H1 (cell line): Measurements from ENCODE around the gene RMND1.

Experiments
- ATF3 ChIP-seq: IDR thresholded peaks from 2 replicates; pipeline ENCODE4 v1.6.1; 2011; ENCODE audit warnings: low read depth, mild to moderate bottlenecking, low read length; ENCODE audit not compliant: insufficient read depth
- CHD1 ChIP-seq: IDR thresholded peaks from 2 replicates; pipeline ENCODE4 v1.6.1; 2012; ENCODE audit warnings: low read depth, low read length, improper control_type of control experiment
- CTCF ChIP-seq, 3 experiments: IDR thresholded peaks; 1 replicate in 2 of 3; 2 replicates in 1 of 3; pipeline versions ENCODE4 v1.5.1 to v1.6.1; 2011; ENCODE audit warnings: low read length in 3 of 3, mild to moderate bottlenecking in 3 of 3, inconsistent platforms in 2 of 3, low read depth in 1 of 3, moderate library complexity in 1 of 3; ENCODE audit not compliant: insufficient read depth in 1 of 3; ENCODE audit errors: control extremely low read depth in 1 of 3
- HDAC6 ChIP-seq: IDR thresholded peaks from one replicate; pipeline ENCODE4 v1.7.1; 2012; ENCODE audit warnings: low read depth, mild to moderate bottlenecking, inconsistent platforms, low read length, moderate library complexity
- POLR2AphosphoS5 ChIP-seq: IDR thresholded peaks from 2 replicates; pipeline ENCODE4 v1.6.1; 2011; ENCODE audit warnings: low read depth, low read length
- TCF12 ChIP-seq: IDR thresholded peaks from 2 replicates; pipeline ENCODE4 v1.6.1; 2011; ENCODE audit warnings: low read depth, mild to moderate bottlenecking, low read length

GRCh38 chr6:151388997-151389617 is 62.8 kb downstream of the RMND1 start:
- TF ChIP-seq HDAC6 (no peak), TCF12 (no peak), ATF3 (no peak), POLR2AphosphoS5 (no peak), CTCF (IDR thresholded peaks at IDR 0.05; ENCODE audit: control extremely low read depth in 1 of 3, insufficient read depth in 1 of 3, low read depth in 1 of 3, low read length in 3 of 3) (no peak), CHD1 (no peak; the same call in 1 of the 2 replicates)
